HEK293 (cell line): ENCODE measurements around the gene INPP5A.

ENCODE experiments used
- CTCF ChIA-PET: fragments of 350-600 bp; formaldehyde crosslinking; extraction: SDS; loops from one replicate; lab custom pipeline; 2021; ENCODE audit warnings: antibody characterized with exemption; lab: Yijun Ruan, JAX
- POLR2A ChIA-PET: fragments of 300-600 bp; formaldehyde crosslinking; extraction: SDS; loops from one replicate; lab custom pipeline; 2020; ENCODE audit warnings: antibody characterized with exemption, inconsistent platforms; lab: Yijun Ruan, JAX
- H3K27ac ChIP-seq: fragments of 200-500 bp; sonication (Bioruptor generic); 2 replicates; pipeline ENCODE4 v1.5.1; 2014; ENCODE audit warnings: low read depth, low read length, control low read depth, inconsistent platforms; ENCODE audit errors: extremely low read depth
- H3K36me3 ChIP-seq, 2 experiments: fragments of 200-500 bp in 1 of 2; sonication (Bioruptor generic) in 1 of 2; 1 replicate in 1 of 2; 2 replicates in 1 of 2; pipeline ENCODE4 v1.5.1; 2014 to 2017; ENCODE audit warnings: inconsistent platforms in 2 of 2, low read length in 2 of 2; ENCODE audit not compliant: control insufficient read depth in 2 of 2, insufficient read depth in 1 of 2
- H3K4me1 ChIP-seq: fragments of 200-500 bp; sonication (Bioruptor generic); 2 replicates; pipeline ENCODE4 v1.5.1; 2014; ENCODE audit warnings: mild to moderate bottlenecking, low read length, inconsistent platforms; ENCODE audit not compliant: control insufficient read depth, insufficient read depth
- H3K4me3 ChIP-seq: 2 replicates; pipeline ENCODE4 v1.5.1; 2011; ENCODE audit warnings: low read depth, mild to moderate bottlenecking, control low read depth, low read length, moderate library complexity
- H3K9me3 ChIP-seq: fragments of 200-500 bp; sonication (Bioruptor generic); 2 replicates; pipeline ENCODE4 v1.5.1; 2014; ENCODE audit warnings: low read depth, low read length, inconsistent platforms; ENCODE audit not compliant: control insufficient read depth, insufficient read depth
- GLI4 ChIP-seq: fragments of 450-650 bp; formaldehyde crosslinking; IDR thresholded peaks from 2 replicates; pipeline ENCODE4 v1.5.1; 2016; ENCODE audit warnings: missing biosample characterization, missing genetic modification characterization
- MYNN ChIP-seq: fragments of 450-650 bp; formaldehyde crosslinking; IDR thresholded peaks from 2 replicates; pipeline ENCODE4 v1.5.1; 2016; ENCODE audit warnings: missing biosample characterization, missing genetic modification characterization, borderline replicate concordance
- OSR2 ChIP-seq: fragments of 450-650 bp; formaldehyde crosslinking; IDR thresholded peaks from 2 replicates; pipeline ENCODE4 v1.5.1; 2016; ENCODE audit warnings: missing biosample characterization, missing genetic modification characterization
- PRDM10 ChIP-seq: fragments of 450-650 bp; formaldehyde crosslinking; IDR thresholded peaks from 2 replicates; pipeline ENCODE4 v1.5.1; 2016; ENCODE audit warnings: missing biosample characterization, missing genetic modification characterization
- RBAK ChIP-seq: fragments of 450-650 bp; formaldehyde crosslinking; IDR thresholded peaks from 2 replicates; pipeline ENCODE4 v1.5.1; 2016; ENCODE audit warnings: missing biosample characterization, missing genetic modification characterization
- ZNF214 ChIP-seq: fragments of 450-650 bp; formaldehyde crosslinking; IDR thresholded peaks from 2 replicates; pipeline ENCODE4 v1.5.1; 2017; ENCODE audit warnings: missing biosample characterization, mild to moderate bottlenecking, missing genetic modification characterization, borderline replicate concordance
- ZNF274 ChIP-seq, 2 experiments: fragments of 200-500 bp in 1 of 2; fragments of 450-650 bp in 1 of 2; sonication (Bioruptor generic) in 1 of 2; formaldehyde crosslinking in 1 of 2; IDR thresholded peaks; 2 replicates each; pipeline versions ENCODE4 v1.5.1 to v1.6.1; 2014 to 2016; ENCODE audit warnings: borderline replicate concordance in 1 of 2, inconsistent platforms in 1 of 2, low read length in 1 of 2, missing biosample characterization in 1 of 2, missing genetic modification characterization in 1 of 2
- ZNF354C ChIP-seq: fragments of 450-650 bp; formaldehyde crosslinking; IDR thresholded peaks from 2 replicates; pipeline ENCODE4 v1.5.1; 2016; ENCODE audit warnings: missing biosample characterization, missing genetic modification characterization, low read depth, borderline replicate concordance
- ZNF366 ChIP-seq: fragments of 450-650 bp; formaldehyde crosslinking; conservative IDR thresholded peaks from 2 replicates; pipeline ENCODE4 v1.5.1; 2016; ENCODE audit warnings: missing biosample characterization, missing genetic modification characterization
- ZNF394 ChIP-seq: fragments of 450-650 bp; formaldehyde crosslinking; IDR thresholded peaks from 2 replicates; pipeline ENCODE4 v1.5.1; 2016; ENCODE audit warnings: missing biosample characterization, missing genetic modification characterization, mild to moderate bottlenecking, moderate library complexity, borderline replicate concordance
- ZNF449 ChIP-seq: fragments of 450-650 bp; formaldehyde crosslinking; IDR thresholded peaks from 2 replicates; pipeline ENCODE4 v1.5.1; 2017; ENCODE audit warnings: missing biosample characterization, mild to moderate bottlenecking, missing genetic modification characterization, moderate library complexity
- ZNF514 ChIP-seq: fragments of 450-650 bp; formaldehyde crosslinking; IDR thresholded peaks from 2 replicates; pipeline ENCODE4 v1.5.1; 2016; ENCODE audit warnings: missing biosample characterization, missing genetic modification characterization
- ZNF530 ChIP-seq: fragments of 450-650 bp; formaldehyde crosslinking; IDR thresholded peaks from 2 replicates; pipeline ENCODE4 v1.5.1; 2016; ENCODE audit warnings: low read depth, missing biosample characterization, missing genetic modification characterization
- ZNF626 ChIP-seq: fragments of 450-650 bp; sonication (Bioruptor Pico); formaldehyde crosslinking; IDR thresholded peaks from 2 replicates; pipeline ENCODE4 v1.5.1; 2018; ENCODE audit warnings: missing biosample characterization, missing genetic modification characterization, inconsistent platforms
- ZNF670 ChIP-seq: fragments of 450-650 bp; formaldehyde crosslinking; IDR thresholded peaks from 2 replicates; pipeline ENCODE4 v1.5.1; 2016; ENCODE audit warnings: missing biosample characterization, missing genetic modification characterization, low read depth
- ZNF830 ChIP-seq: fragments of 450-650 bp; IDR thresholded peaks from 2 replicates; pipeline ENCODE4 v1.5.0; 2018; ENCODE audit warnings: missing biosample characterization, missing genetic modification characterization, low read depth, mild to moderate bottlenecking, moderate library complexity
- ZSCAN23 ChIP-seq: fragments of 450-650 bp; formaldehyde crosslinking; IDR thresholded peaks from 2 replicates; pipeline ENCODE4 v1.5.1; 2016; ENCODE audit warnings: missing biosample characterization, missing genetic modification characterization
- TF ChIP-seq, protein P1 (sequence below): fragments of 450-650 bp; IDR thresholded peaks from 2 replicates; pipeline ENCODE4 v1.5.1; 2018; ENCODE audit warnings: missing biosample characterization, missing genetic modification characterization
- TF ChIP-seq, protein P2 (sequence below): fragments of 450-650 bp; formaldehyde crosslinking; IDR thresholded peaks from 2 replicates; pipeline ENCODE4; 2016; ENCODE audit warnings: missing biosample characterization, missing genetic modification characterization
- TF ChIP-seq, protein P3 (sequence below): fragments of 450-650 bp; formaldehyde crosslinking; conservative IDR thresholded peaks from 2 replicates; pipeline ENCODE4 v1.5.1; 2016; ENCODE audit warnings: low read depth, missing biosample characterization, missing genetic modification characterization

The INPP5A gene

DNA sequence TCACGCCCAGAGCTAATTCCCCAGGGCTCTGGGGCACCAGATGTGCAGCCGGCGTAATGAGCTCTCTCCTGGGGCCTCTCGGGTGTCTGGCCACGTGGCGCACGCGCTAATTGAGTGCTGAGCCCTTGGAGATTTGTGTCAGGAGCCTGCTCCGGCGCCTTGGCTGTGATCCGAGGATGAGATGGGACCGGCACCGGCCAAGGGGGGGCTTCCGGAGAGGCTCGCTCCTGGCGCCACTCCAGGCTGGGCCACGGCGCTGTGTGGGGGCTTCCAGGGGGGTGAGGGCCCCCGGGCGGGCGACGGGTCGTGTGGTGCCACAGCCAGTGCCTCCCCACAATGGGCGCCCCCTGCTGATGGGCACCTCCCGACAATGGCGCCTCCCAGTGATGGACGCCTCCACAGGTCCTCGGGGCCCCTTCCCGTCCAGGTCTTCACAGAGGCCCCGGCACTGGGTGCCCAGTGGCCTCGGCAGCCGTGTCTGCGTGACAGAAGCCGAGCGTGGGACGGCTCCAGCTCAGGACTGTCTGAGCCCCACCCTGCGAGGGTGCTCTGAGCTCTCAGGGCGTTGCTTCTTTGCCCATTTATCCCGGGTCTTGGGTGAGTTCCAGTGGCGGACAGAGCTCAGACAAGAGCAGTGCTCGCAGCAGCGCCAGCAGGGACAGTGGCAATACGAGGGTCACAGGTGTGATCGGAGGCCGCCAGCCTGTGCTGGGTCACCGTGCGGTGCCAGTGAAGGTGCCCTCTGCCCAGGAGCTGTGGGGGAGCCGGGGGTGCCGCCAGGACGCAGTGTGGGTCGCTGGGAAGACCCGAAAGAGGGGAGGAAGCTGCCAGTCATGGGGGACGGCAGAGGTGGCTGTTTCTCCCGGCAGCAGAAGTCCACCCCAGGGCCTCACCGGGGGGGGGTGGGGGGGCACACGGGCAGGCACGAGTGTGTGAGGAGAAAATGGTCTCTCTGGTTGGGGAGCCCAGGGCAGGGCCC lies 256.6 kb downstream of the INPP5A start:
- Histone ChIP-seq H3K4me3 (no peak overlapping the region), H3K9me3 (no peaks in the 10 kb centered on the region), H3K36me3 (no peaks in the 10 kb centered on the region), H3K27ac (peak overlapping the region; percentile 40; the same call in 1 of the 2 replicates), H3K4me1 (0 out of 2 replicates have a peak, but pooled peaks cover 3% of the 10 kb centered on the region)
- POLR2A ChIA-PET: no interaction called here
- CTCF ChIA-PET: interaction anchor here (0.5 to 2.1 kb wide), 6 partner anchors 22 to 1006 kb away, joined by 3 to 9 read pairs (median 4); no protein-coding TSS in a partner anchor
- TF ChIP-seq ZNF449 (tag by site-specific recombination) (no peak), ZNF214 (tag by site-specific recombination) (no peak), ZSCAN23 (peak; percentile 82; the same call in 1 of the 2 replicates), ZNF514 (tag by site-specific recombination) (no peak), PRDM10 (tag by site-specific recombination) (peak; percentile 97), ZNF394 (tag by site-specific recombination) (peak; percentile 69), ZNF274 (IDR thresholded peaks at IDR 0.05; ENCODE audit: low read length) (no peak), ZNF274 (tag by site-specific recombination; IDR thresholded peaks at IDR 0.05; ENCODE audit: borderline replicate concordance) (no peak), ZNF670 (tag by site-specific recombination) (no peak), ZNF626 (no peak), MYNN (tag by site-specific recombination) (no peak), ZNF354C (no peak), ZNF366 (peak; percentile 64; the same call in 1 of the 2 replicates), ZNF830 (tag by site-specific recombination) (no peak), RBAK (no peak), OSR2 (peak; percentile 86), GLI4 (0 out of 2 replicates have a peak, but pooled peaks have one; percentile 41), ZNF530 (tag by site-specific recombination) (no peak)
- TF ChIP-seq, protein P1, sequence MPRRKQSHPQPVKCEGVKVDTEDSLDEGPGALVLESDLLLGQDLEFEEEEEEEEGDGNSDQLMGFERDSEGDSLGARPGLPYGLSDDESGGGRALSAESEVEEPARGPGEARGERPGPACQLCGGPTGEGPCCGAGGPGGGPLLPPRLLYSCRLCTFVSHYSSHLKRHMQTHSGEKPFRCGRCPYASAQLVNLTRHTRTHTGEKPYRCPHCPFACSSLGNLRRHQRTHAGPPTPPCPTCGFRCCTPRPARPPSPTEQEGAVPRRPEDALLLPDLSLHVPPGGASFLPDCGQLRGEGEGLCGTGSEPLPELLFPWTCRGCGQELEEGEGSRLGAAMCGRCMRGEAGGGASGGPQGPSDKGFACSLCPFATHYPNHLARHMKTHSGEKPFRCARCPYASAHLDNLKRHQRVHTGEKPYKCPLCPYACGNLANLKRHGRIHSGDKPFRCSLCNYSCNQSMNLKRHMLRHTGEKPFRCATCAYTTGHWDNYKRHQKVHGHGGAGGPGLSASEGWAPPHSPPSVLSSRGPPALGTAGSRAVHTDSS (tag by site-specific recombination): no peak
- TF ChIP-seq, protein P2, sequence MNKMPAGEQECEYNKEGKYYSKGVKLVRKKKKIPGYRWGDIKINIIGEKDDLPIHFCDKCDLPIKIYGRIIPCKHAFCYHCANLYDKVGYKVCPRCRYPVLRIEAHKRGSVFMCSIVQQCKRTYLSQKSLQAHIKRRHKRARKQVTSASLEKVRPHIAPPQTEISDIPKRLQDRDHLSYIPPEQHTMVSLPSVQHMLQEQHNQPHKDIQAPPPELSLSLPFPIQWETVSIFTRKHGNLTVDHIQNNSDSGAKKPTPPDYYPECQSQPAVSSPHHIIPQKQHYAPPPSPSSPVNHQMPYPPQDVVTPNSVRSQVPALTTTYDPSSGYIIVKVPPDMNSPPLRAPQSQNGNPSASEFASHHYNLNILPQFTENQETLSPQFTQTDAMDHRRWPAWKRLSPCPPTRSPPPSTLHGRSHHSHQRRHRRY: no peak
- TF ChIP-seq, protein P3, sequence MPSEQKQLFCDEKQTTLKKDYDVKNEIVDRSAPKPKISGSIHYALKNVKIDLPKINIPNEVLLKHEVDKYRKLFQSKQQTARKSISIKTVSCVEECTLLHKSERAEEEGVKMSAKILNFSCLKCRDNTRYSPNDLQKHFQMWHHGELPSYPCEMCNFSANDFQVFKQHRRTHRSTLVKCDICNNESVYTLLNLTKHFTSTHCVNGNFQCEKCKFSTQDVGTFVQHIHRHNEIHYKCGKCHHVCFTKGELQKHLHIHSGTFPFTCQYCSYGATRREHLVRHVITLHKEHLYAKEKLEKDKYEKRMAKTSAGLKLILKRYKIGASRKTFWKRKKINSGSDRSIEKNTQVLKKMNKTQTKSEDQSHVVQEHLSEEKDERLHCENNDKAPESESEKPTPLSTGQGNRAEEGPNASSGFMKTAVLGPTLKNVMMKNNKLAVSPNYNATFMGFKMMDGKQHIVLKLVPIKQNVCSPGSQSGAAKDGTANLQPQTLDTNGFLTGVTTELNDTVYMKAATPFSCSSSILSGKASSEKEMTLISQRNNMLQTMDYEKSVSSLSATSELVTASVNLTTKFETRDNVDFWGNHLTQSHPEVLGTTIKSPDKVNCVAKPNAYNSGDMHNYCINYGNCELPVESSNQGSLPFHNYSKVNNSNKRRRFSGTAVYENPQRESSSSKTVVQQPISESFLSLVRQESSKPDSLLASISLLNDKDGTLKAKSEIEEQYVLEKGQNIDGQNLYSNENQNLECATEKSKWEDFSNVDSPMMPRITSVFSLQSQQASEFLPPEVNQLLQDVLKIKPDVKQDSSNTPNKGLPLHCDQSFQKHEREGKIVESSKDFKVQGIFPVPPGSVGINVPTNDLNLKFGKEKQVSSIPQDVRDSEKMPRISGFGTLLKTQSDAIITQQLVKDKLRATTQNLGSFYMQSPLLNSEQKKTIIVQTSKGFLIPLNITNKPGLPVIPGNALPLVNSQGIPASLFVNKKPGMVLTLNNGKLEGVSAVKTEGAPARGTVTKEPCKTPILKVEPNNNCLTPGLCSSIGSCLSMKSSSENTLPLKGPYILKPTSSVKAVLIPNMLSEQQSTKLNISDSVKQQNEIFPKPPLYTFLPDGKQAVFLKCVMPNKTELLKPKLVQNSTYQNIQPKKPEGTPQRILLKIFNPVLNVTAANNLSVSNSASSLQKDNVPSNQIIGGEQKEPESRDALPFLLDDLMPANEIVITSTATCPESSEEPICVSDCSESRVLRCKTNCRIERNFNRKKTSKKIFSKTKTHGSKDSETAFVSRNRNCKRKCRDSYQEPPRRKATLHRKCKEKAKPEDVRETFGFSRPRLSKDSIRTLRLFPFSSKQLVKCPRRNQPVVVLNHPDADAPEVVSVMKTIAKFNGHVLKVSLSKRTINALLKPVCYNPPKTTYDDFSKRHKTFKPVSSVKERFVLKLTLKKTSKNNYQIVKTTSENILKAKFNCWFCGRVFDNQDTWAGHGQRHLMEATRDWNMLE (tag by site-specific recombination): no peak
